GM12878 (cell line): ENCODE measurements around the gene TELO2. TPM values are rescaled to one million over a fixed set of nuclear protein-coding genes. Genes with fewer than 3 reads are reported as not detected.

Experiments used
- ATAC-seq: fragments of 200-7000 bp; cut with Tn5 transposase; 3 replicates; pipeline ENCODE4 v1.9.1; 2020; ENCODE audit warnings: mild to moderate bottlenecking, moderate library complexity
- BruUV-seq: library from RNA; stranded (reverse); fragments of 400-500 nt; replicated peaks from 2 replicates; lab custom pipeline; 2021; lab: Mats Ljungman, UMichigan
- CTCF ChIA-PET: fragments of 300-600 bp; sonication (Branson Sonifier 250); formaldehyde crosslinking; extraction: SDS; loops from one replicate; lab custom pipeline; 2021; ENCODE audit warnings: inconsistent platforms; lab: Yijun Ruan, JAX
- POLR2A ChIA-PET: fragments of 350-600 bp; formaldehyde crosslinking; extraction: SDS; loops from one replicate; lab custom pipeline; 2021; ENCODE audit warnings: inconsistent platforms; lab: Charles Lee
- RAD21 ChIA-PET: fragments of 300-600 bp; sonication (Branson Sonifier 250); formaldehyde crosslinking; loops from one replicate; lab custom pipeline; 2023; ENCODE audit warnings: antibody characterized with exemption; ENCODE audit not compliant: unreplicated experiment; lab: Charles Lee
- SMC1A ChIA-PET: fragments of 300-600 bp; sonication (Branson Sonifier 250); formaldehyde crosslinking; loops from one replicate; lab custom pipeline; 2023; ENCODE audit not compliant: unreplicated experiment, uncharacterized antibody; lab: Charles Lee
- DNase-seq: peaks from one replicate; pipeline ENCODE4 v3.0.0-alpha.2; 2011; ENCODE audit warnings: low read depth, low spot score
- FAIRE-seq: peaks from 3 replicates; lab custom pipeline; 2011; peaks lifted over from hg19 to GRCh38; lab: Jason Lieb, UNC
- H2AFZ ChIP-seq: 2 replicates; pipeline ENCODE4 v1.6.0; 2011; ENCODE audit warnings: low read depth, low read length, control low read depth; ENCODE audit not compliant: control insufficient read depth
- H3K27ac ChIP-seq: 2 replicates; pipeline ENCODE4 v1.5.1; 2011; ENCODE audit warnings: control low read depth; ENCODE audit not compliant: control insufficient read depth, insufficient read depth
- H3K27me3 ChIP-seq, 2 experiments: replicated peaks in 1 of 2; 2 replicates each; pipeline versions ENCODE4 v1.6.0 to v1.6.1; 2011; ENCODE audit warnings: low read length in 1 of 2; ENCODE audit not compliant: control insufficient read depth in 2 of 2, insufficient read depth in 2 of 2
- H3K36me3 ChIP-seq, 2 experiments: 2 replicates each; pipeline ENCODE4 v1.5.1; 2011; ENCODE audit warnings: low read length in 1 of 2; ENCODE audit not compliant: control insufficient read depth in 2 of 2, insufficient read depth in 2 of 2
- H3K4me1 ChIP-seq: 2 replicates; pipeline ENCODE4 v1.6.1; 2011; ENCODE audit warnings: mild to moderate bottlenecking, low read length, moderate library complexity, mixed read lengths; ENCODE audit not compliant: control insufficient read depth, insufficient read depth
- H3K4me2 ChIP-seq: 2 replicates; pipeline ENCODE4 v1.6.0; 2011; ENCODE audit warnings: control low read depth; ENCODE audit not compliant: control insufficient read depth, insufficient read depth
- H3K4me3 ChIP-seq: fragments of 200-600 bp; sonication (generic); 2 replicates; pipeline ENCODE4 v1.5.1; 2016
- H3K79me2 ChIP-seq: 2 replicates; pipeline ENCODE4 v1.6.0; 2011; ENCODE audit warnings: low read length; ENCODE audit not compliant: control insufficient read depth, insufficient read depth
- H3K9ac ChIP-seq: 2 replicates; pipeline ENCODE4 v1.8.0; 2011; ENCODE audit warnings: low read length, control low read depth, mixed read lengths; ENCODE audit not compliant: control insufficient read depth, insufficient read depth
- H3K9me3 ChIP-seq: replicated peaks from 3 replicates; pipeline ENCODE4 v1.5.1; 2011; ENCODE audit warnings: mild to moderate bottlenecking, low read length; ENCODE audit not compliant: control insufficient read depth, insufficient read depth
- H4K20me1 ChIP-seq: 2 replicates; pipeline ENCODE4 v1.6.0; 2011; ENCODE audit not compliant: control insufficient read depth, insufficient read depth
- BRCA1 ChIP-seq: IDR thresholded peaks from 2 replicates; pipeline ENCODE4 v1.6.1; 2011; ENCODE audit warnings: low read depth, low read length, improper control_type of control experiment
- CBX3 ChIP-seq: fragments of 200-600 bp; sonication (generic); IDR thresholded peaks from 2 replicates; pipeline ENCODE4 v1.6.1; 2016; ENCODE audit warnings: low read depth, borderline replicate concordance
- CHD4 ChIP-seq: fragments of 200-600 bp; sonication (generic); IDR thresholded peaks from 2 replicates; pipeline ENCODE4 v1.6.1; 2016; ENCODE audit warnings: mild to moderate bottlenecking
- EGR1 ChIP-seq, 2 experiments: IDR thresholded peaks; 1 replicate in 1 of 2; 2 replicates in 1 of 2; pipeline ENCODE4 v1.6.1; 2011 to 2012; ENCODE audit warnings: low read depth in 2 of 2, low read length in 2 of 2, borderline replicate concordance in 1 of 2, mild to moderate bottlenecking in 1 of 2, moderate library complexity in 1 of 2
- KDM1A ChIP-seq: fragments of 200-600 bp; sonication (generic); IDR thresholded peaks from 2 replicates; pipeline ENCODE4 v1.6.1; 2016; ENCODE audit warnings: borderline replicate concordance
- MTA2 ChIP-seq: fragments of 450-650 bp; IDR thresholded peaks from 2 replicates; pipeline ENCODE4 v1.6.1; 2016; ENCODE audit warnings: low read depth, mild to moderate bottlenecking, moderate library complexity
- MXI1 ChIP-seq: fragments of 150-350 bp; IDR thresholded peaks from 2 replicates; pipeline ENCODE4 v1.6.1; 2011; ENCODE audit warnings: low read depth, mild to moderate bottlenecking, inconsistent platforms, low read length, improper control_type of control experiment
- NR2C2 ChIP-seq: IDR thresholded peaks from 2 replicates; pipeline ENCODE4 v1.6.1; 2011; ENCODE audit warnings: borderline replicate concordance, low read depth; ENCODE audit not compliant: control insufficient read depth, insufficient read length
- SMAD5 ChIP-seq: IDR thresholded peaks from 2 replicates; pipeline ENCODE4 v1.6.1; 2016; ENCODE audit warnings: antibody characterized with exemption, low read depth
- TBL1XR1 ChIP-seq: IDR thresholded peaks from 2 replicates; pipeline ENCODE4 v1.6.1; 2012; ENCODE audit warnings: low read depth, low read length, improper control_type of control experiment
- ZBED1 ChIP-seq: IDR thresholded peaks from 2 replicates; pipeline ENCODE4 v1.6.1; 2016; ENCODE audit warnings: borderline replicate concordance
- ZZZ3 ChIP-seq: IDR thresholded peaks from 2 replicates; pipeline ENCODE4 v1.6.1; 2011; ENCODE audit warnings: low read depth; ENCODE audit not compliant: control insufficient read depth, insufficient read length
- WGBS: methylation state at CpG from one replicate; pipeline ENCODE4 v1.1.6; 2016; ENCODE audit warnings: low lambda C conversion rate; ENCODE audit not compliant: insufficient replicate concordance, insufficient coverage; ENCODE audit errors: missing lambda C conversion rate; 5-methylcytosine and 5-hydroxymethylcytosine counted together
- in situ Hi-C: fragments of 300-500 bp; cut with MboI; formaldehyde crosslinking; loops from 9 replicates; pipeline ENCODE4 v1.14.3; 2018; ENCODE audit warnings: mixed read lengths
- intact Hi-C: fragments of 100-400 bp; cut with micrococcal nuclease; formaldehyde crosslinking; loops from one replicate; pipeline ENCODE4 v1.14.2; 2022; ENCODE audit not compliant: unreplicated experiment
- polyA plus RNA-seq, 11 experiments: library from polyadenylated mRNA; depleted of rRNA in 4 of 11; unstranded in 6 of 11; stranded (reverse) in 5 of 11; fragments of >200 nt; fragmentation: Nextera tagmentation in 4 of 11; fragmentation: Illumina TruSeq in 1 of 11; extraction: Ambion mirVana in 4 of 11; extraction: Trizol in 1 of 11; gene quantifications; 1 replicate in 1 of 11; 2 replicates in 10 of 11; pipeline versions ENCODE4 v1.2.1 to v1.2.3, GENCODE V29; 2011 to 2016; ENCODE audit warnings: inconsistent platforms in 2 of 11, missing spikeins in 2 of 11, low read depth in 1 of 11
- total RNA-seq, 4 experiments: library from RNA; depleted of rRNA in 3 of 4; stranded (reverse); fragments of >200 nt in 3 of 4; fragmentation: Illumina TruSeq in 1 of 4; extraction: Trizol in 1 of 4; gene quantifications; 2 replicates each; pipeline versions ENCODE4 v1.2.1 to v1.2.3, GENCODE V29; 2013 to 2021
- TF ChIP-seq, protein P1 (sequence below): fragments of 450-650 bp; IDR thresholded peaks from 2 replicates; pipeline ENCODE4 v1.6.1; 2018; ENCODE audit warnings: mild to moderate bottlenecking, low read depth, moderate library complexity; ENCODE audit not compliant: partially characterized antibody
- TF ChIP-seq, protein P2 (sequence below): fragments of 450-650 bp; IDR thresholded peaks from 2 replicates; pipeline ENCODE4 v1.6.1; 2016; ENCODE audit warnings: mild to moderate bottlenecking
- TF ChIP-seq, protein P3 (sequence below): fragments of 450-650 bp; IDR thresholded peaks from 2 replicates; pipeline ENCODE4 v1.6.1; 2017; ENCODE audit warnings: mild to moderate bottlenecking, moderate library complexity

The TELO2 gene
- total and polyA plus RNA-seq, 10 of the 15 experiments (the other 5 are each of a cell fraction or from before 2014, with no cell fraction given): 0.55 to 72.8 (median 18.6) TPM

DNA sequence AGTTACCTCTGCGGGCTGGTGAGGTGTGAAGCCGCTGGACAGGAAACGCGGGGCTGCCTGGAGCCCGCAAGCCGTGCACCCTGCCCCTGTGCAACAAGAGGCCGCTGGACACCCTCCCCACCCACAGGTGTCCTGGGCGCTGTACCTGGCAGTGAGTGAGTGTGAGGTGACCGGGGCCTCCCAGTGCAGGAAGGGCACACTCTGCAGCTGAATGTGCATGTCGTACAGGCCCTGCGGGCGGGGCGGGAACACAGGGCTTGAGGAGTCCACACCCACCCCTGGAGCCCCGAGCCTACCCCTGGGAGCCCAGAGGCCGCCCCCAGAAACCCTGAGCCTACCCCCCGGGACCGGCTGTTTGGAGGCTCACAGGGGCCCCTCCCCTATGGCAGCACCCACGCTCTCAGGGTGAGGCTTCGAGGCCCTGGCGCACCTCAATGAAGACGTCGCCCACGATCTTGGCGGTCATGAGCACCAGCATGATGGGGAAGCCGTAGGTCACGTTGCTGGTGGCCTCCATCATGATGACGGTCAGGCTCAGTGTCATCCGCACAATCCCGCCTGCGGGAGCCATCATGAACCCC lies 44.5 kb upstream of the TELO2 start (continued):
- TF ChIP-seq, protein P1, sequence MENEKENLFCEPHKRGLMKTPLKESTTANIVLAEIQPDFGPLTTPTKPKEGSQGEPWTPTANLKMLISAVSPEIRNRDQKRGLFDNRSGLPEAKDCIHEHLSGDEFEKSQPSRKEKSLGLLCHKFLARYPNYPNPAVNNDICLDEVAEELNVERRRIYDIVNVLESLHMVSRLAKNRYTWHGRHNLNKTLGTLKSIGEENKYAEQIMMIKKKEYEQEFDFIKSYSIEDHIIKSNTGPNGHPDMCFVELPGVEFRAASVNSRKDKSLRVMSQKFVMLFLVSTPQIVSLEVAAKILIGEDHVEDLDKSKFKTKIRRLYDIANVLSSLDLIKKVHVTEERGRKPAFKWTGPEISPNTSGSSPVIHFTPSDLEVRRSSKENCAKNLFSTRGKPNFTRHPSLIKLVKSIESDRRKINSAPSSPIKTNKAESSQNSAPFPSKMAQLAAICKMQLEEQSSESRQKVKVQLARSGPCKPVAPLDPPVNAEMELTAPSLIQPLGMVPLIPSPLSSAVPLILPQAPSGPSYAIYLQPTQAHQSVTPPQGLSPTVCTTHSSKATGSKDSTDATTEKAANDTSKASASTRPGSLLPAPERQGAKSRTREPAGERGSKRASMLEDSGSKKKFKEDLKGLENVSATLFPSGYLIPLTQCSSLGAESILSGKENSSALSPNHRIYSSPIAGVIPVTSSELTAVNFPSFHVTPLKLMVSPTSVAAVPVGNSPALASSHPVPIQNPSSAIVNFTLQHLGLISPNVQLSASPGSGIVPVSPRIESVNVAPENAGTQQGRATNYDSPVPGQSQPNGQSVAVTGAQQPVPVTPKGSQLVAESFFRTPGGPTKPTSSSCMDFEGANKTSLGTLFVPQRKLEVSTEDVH: no peak
- TF ChIP-seq MTA2 (no peak), CHD4 (no peak), NR2C2 (no peak)

DNA sequence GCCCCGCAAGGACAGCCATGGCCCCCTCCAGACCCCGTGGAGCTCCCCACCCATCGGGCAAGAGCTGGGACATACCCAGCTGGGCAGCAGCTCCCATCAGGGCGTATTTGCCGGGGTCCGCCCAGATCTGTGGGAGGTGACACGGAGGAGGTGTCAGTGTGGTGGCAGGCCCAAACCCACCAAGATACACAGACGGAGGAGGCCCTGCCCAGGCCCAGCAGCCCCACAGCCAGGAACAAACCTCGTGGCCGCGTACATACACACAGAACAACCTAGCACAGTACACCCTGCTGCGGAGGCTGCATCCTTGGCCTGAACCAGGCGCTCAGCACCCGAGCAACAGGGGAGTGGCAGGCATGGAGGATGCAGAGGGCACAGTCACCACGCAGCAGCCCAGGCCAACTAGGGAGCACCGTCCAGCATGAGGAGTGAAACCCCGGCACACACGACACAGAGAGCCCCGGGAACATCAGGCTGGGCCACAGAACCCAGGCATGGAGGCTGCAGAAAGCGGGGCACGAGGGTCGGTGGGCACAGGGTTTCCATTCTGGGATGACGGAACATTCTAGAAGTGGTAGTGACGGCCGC lies 43.9 kb upstream of the TELO2 start:
- intact Hi-C loops: no loop called here
- ChIA-PET SMC1A (no interaction called here), CTCF (no interaction called here), RAD21 (no interaction called here), POLR2A (no interaction called here)
- Histone ChIP-seq H3K9ac (no peak overlapping the region), H4K20me1 (no peaks in the 10 kb centered on the region), H3K4me1 (no peaks in the 10 kb centered on the region), H3K79me2 (no peaks in the 10 kb centered on the region), H3K36me3 (no peaks in the 10 kb centered on the region; a peak in 2 of 4 replicates), H3K4me2 (no peak overlapping the region), H2AFZ (no peak overlapping the region), H3K9me3 (no peaks in the 10 kb centered on the region), H3K4me3 (no peak overlapping the region), H3K27me3 (no peaks in the 10 kb centered on the region), H3K27ac (no peak overlapping the region)
- BruUV-seq: no TSS peak
- in situ Hi-C loops: no loop called here
- ATAC-seq: no peak
- 92% methylated on average over 25 of the region's 25 CpGs for WGBS
- no peak for DNase-seq
- no peak for FAIRE-seq
- TF ChIP-seq CBX3 (no peak), ZBED1 (no peak), SMAD5 (no peak), ZZZ3 (no peak), MXI1 (no peak), EGR1 (IDR thresholded peaks at IDR 0.05; ENCODE audit: borderline replicate concordance in 1 of 2, low read depth in 2 of 2, low read length in 2 of 2) (no peak), TBL1XR1 (no peak), BRCA1 (no peak), KDM1A (no peak)
- TF ChIP-seq, protein P2, sequence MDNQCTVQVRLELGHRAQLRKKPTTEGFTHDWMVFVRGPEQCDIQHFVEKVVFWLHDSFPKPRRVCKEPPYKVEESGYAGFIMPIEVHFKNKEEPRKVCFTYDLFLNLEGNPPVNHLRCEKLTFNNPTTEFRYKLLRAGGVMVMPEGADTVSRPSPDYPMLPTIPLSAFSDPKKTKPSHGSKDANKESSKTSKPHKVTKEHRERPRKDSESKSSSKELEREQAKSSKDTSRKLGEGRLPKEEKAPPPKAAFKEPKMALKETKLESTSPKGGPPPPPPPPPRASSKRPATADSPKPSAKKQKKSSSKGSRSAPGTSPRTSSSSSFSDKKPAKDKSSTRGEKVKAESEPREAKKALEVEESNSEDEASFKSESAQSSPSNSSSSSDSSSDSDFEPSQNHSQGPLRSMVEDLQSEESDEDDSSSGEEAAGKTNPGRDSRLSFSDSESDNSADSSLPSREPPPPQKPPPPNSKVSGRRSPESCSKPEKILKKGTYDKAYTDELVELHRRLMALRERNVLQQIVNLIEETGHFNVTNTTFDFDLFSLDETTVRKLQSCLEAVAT: no peak
- TF ChIP-seq, protein P3, sequence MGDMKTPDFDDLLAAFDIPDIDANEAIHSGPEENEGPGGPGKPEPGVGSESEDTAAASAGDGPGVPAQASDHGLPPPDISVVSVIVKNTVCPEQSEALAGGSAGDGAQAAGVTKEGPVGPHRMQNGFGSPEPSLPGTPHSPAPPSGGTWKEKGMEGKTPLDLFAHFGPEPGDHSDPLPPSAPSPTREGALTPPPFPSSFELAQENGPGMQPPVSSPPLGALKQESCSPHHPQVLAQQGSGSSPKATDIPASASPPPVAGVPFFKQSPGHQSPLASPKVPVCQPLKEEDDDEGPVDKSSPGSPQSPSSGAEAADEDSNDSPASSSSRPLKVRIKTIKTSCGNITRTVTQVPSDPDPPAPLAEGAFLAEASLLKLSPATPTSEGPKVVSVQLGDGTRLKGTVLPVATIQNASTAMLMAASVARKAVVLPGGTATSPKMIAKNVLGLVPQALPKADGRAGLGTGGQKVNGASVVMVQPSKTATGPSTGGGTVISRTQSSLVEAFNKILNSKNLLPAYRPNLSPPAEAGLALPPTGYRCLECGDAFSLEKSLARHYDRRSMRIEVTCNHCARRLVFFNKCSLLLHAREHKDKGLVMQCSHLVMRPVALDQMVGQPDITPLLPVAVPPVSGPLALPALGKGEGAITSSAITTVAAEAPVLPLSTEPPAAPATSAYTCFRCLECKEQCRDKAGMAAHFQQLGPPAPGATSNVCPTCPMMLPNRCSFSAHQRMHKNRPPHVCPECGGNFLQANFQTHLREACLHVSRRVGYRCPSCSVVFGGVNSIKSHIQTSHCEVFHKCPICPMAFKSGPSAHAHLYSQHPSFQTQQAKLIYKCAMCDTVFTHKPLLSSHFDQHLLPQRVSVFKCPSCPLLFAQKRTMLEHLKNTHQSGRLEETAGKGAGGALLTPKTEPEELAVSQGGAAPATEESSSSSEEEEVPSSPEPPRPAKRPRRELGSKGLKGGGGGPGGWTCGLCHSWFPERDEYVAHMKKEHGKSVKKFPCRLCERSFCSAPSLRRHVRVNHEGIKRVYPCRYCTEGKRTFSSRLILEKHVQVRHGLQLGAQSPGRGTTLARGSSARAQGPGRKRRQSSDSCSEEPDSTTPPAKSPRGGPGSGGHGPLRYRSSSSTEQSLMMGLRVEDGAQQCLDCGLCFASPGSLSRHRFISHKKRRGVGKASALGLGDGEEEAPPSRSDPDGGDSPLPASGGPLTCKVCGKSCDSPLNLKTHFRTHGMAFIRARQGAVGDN: no peak
